HFF-Myc (cell line): ENCODE data around the gene ANKRD37.
A peak's percentile ranks its signal among the peaks of the same experiment; 100 is the strongest.

Experiments used
- DNase-seq: peaks from one replicate; pipeline ENCODE4 v3.0.0-alpha.2; 2011; ENCODE audit warnings: low read depth; ENCODE audit errors: extremely low read depth
- H3K4me3 ChIP-seq: replicated peaks from 2 replicates; pipeline ENCODE4 v1.5.1; 2011; ENCODE audit warnings: low read depth, mild to moderate bottlenecking, control low read depth, low read length
- TF ChIP-seq, protein P1 (sequence below): IDR thresholded peaks from 2 replicates; pipeline ENCODE4 v1.5.1; 2012; ENCODE audit warnings: mild to moderate bottlenecking, low read depth, low read length, control low read depth; ENCODE audit errors: missing control alignments

Gene ANKRD37

DNA sequence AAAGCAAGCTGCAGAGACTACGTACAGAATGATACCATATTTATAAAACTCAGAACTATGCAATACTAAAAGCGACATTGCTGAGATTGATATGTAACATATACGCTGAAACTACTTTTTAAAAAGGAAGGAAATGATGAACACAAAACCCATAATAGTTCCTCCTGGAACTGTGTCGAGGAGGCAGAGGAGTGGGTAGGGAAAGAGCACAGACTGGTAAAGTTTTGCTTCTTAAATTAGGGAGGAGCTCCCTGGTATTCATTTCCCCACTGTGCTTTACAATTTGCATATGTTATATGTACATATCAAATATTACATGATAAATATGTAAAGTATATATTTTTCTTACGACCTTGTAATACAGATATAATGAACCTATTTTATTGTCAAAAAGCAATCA is 15.2 kb downstream of the ANKRD37 start:
- TF ChIP-seq, protein P1, sequence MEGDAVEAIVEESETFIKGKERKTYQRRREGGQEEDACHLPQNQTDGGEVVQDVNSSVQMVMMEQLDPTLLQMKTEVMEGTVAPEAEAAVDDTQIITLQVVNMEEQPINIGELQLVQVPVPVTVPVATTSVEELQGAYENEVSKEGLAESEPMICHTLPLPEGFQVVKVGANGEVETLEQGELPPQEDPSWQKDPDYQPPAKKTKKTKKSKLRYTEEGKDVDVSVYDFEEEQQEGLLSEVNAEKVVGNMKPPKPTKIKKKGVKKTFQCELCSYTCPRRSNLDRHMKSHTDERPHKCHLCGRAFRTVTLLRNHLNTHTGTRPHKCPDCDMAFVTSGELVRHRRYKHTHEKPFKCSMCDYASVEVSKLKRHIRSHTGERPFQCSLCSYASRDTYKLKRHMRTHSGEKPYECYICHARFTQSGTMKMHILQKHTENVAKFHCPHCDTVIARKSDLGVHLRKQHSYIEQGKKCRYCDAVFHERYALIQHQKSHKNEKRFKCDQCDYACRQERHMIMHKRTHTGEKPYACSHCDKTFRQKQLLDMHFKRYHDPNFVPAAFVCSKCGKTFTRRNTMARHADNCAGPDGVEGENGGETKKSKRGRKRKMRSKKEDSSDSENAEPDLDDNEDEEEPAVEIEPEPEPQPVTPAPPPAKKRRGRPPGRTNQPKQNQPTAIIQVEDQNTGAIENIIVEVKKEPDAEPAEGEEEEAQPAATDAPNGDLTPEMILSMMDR: no peak
- no peak for DNase-seq

DNA sequence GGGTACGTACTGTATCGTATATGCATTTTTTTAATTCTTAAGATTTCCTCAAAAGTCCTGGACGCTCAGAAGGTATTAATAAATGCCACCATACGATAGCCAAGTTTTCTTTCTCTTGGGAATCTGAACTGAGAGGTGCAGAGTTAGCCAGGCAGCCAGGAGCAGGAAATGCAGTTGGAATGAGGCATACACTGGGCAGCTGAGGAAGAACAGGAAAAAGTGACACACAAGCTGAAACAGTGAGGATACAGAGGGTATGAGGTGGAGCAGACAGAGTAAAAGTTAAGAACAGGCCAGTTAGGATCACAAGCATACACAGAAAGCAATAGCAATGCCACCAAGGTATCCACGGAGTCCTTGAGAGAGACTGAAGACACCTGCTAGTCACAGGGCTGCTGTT is 15.8 kb downstream of the ANKRD37 start:
- TF ChIP-seq, protein P1: no peak
- no peak for DNase-seq
- H3K4me3 ChIP-seq: no peak overlapping the region

More for the DNA sequence above, 15.2 kb downstream of the ANKRD37 start:
- no peak overlapping the region for H3K4me3 ChIP-seq

DNA sequence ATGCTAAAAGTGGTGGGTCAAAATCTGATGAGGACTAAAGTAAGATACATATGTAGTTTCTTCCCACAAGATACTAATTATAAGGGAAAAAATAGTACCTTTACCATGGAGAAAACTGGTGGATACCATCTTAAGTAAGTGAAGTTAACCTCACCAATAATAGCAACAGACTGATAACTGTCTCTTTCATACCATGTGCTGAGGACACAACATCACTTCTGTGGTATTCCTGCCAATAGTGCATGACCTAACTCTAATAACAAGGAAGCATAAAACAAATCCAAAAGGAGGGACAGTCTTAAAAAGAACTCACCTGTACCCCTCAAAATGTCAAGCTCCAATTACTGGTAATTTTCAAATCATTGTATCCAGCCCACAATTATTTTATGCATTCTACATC is 20.3 kb downstream of the ANKRD37 start:
- TF ChIP-seq, protein P1: no peak
- no peak overlapping the region for H3K4me3 ChIP-seq

DNA sequence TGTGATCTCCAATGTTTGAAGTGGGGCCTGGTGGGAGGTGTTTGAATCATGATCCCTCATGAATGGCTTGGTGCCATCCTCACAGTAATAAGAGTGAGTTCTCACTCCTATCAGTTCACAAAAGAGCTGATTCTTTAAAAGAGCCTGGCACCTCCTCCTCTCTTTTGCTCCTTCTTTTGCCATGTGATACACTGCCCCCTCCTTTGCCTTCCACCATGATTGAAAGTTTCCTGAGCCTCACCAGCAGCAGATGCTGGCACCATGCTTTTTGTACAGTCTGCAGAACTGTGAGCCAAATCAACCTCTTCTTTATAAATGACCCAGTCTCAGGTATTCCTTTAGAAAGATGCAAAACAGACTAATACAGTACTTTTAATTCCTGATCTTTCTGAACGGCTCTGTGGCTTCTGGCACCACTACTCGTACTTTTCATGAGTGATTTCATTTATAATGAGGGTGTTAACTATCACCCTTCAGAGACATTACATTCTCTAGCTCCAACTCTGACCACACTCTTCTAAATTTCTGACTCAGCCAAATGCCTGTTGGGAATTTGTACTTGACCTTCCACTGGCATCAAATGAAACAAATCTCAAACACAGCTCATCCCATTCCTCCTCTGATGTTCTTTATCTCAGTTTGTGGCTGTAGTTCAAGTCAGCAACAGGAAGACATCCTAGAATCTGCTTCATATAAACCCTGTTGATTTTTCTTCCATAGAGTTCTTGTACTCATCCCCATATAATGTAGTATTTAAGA is 24.9 kb downstream of the ANKRD37 start:
- TF ChIP-seq, protein P1: no peak
- DNase-seq: no peak
- no peak overlapping the region for H3K4me3 ChIP-seq

More for the DNA sequence above, 20.3 kb downstream of the ANKRD37 start:
- no peak for DNase-seq

DNA sequence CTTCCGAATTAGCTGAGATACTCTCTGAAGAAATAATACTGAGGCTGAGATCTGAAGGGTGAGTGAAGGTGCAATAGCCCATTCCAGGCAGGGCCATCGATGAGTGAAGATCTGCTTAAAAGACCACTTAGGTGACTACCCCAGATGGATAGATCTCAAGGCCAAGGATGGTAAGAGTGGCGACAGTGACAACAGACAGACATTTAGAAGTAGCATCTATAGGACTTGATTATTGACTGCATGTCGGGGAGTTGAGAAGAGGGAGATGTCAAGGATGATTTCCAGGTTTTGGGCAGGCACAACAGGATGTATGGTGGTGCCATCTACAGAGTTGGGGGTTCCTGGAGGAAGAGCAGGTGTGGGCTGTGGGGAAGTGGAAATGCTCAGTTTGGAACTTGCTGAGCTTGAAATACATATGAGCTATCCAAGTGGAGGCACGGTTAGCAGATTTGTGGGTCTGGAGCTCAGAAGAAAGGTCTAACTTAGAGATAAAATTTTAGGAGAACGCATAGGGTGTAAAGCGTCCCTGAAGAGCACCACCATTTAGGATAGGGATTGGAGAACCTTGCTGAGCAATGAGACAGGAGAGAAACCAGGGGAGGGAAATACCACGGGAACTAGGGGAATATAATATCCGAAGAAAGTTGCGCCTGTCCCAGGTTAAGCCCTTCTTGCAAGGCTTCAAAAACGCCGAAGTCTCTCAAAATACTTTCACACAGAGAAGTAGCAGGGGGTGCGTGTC is 28.4 kb downstream of the ANKRD37 start:
- H3K4me3 ChIP-seq: peak overlapping the region; percentile 56
- no peak for DNase-seq
- TF ChIP-seq, protein P1: no peak

DNA sequence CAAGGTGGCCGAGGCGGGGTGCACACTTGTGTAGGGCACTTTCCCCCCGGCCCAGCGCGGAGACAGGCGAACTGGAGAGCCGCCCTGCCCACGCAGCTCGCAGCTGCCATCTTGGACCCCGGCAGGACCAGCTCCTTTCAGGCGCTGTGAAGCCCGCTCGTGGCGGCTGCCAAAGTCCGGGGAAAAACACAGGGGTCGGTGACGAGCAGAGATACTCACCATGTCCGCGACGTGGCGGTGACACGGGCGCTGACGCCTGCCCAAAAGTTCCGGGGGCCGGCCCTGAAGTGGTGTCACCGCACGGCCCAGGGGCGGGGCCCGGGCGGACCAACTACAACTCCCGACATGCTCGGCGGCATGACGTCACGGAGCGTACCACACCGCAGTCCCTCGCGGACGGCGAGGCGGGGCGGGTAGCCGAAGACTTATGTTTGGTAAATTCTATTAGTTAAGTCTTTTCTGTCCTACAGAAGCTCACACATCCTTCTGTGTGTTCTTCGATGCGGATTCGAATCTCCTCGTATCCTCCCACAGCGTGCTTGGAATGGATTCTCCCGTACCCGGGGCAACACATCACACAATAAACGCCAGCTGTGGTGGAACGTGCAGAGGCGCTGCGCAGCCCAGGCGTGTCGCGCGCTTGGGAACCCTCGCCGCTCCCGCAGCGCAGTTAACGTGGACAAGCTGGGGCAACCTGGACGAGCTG is 29.2 kb downstream of the ANKRD37 start, which contains the start of gene UFSP2:
Gene UFSP2 (minus strand): TSS at position 318 of the 706 bp plus-strand sequence. CDS start 96 bp downstream, at position 222.
- TF ChIP-seq, protein P1: no peak
- peak within 1 kb of the TSS; percentile 56 for H3K4me3 ChIP-seq
- peak; percentile 73 for DNase-seq
